CD4-positive, alpha-beta T cell (primary cell): ENCODE measurements around the gene TEX29. TPM values are rescaled to one million over a fixed set of nuclear protein-coding genes. Genes with fewer than 3 reads are reported as not detected.

Source experiments
- ATAC-seq: fragments of 200-7000 bp; cut with Tn5 transposase; one replicate; pipeline ENCODE4 v1.10.0; 2022; ENCODE audit warnings: mild to moderate bottlenecking; ENCODE audit not compliant: poor library complexity
- CTCF ChIA-PET: fragments of 350-600 bp; sonication (Branson Sonifier 250); formaldehyde crosslinking; loops from one replicate; lab custom pipeline; 2021; ENCODE audit warnings: antibody characterized with exemption, inconsistent platforms; lab: Charles Lee
- POLR2A ChIA-PET: fragments of 350-600 bp; sonication (Branson Sonifier 250); formaldehyde crosslinking; loops from one replicate; lab custom pipeline; 2021; ENCODE audit warnings: antibody characterized with exemption, inconsistent platforms; lab: Charles Lee
- DNase-seq, 14 experiments: peaks; one replicate each; pipeline ENCODE4 v3.0.0-alpha.2; 2013 to 2020; ENCODE audit warnings: mixed read lengths in 2 of 14
- H3K27ac ChIP-seq, 2 donors: one replicate each; pipeline versions ENCODE4 v1.5.1 to v1.7.0; 2013; ENCODE audit warnings: low read length in 2 of 2, low read depth in 1 of 2, mild to moderate bottlenecking in 1 of 2
- H3K27me3 ChIP-seq, 2 experiments: 1 replicate in 1 of 2; 2 replicates in 1 of 2; pipeline versions ENCODE4 v1.6.1 to v1.7.0; 2013; ENCODE audit warnings: low read length in 2 of 2, control low read depth in 1 of 2, mild to moderate bottlenecking in 1 of 2, moderate library complexity in 1 of 2; ENCODE audit not compliant: insufficient read depth in 2 of 2, control insufficient read depth in 1 of 2
- H3K36me3 ChIP-seq: one replicate; pipeline ENCODE4 v1.6.1; 2013; ENCODE audit warnings: low read length, control low read depth; ENCODE audit not compliant: insufficient read depth
- H3K4me1 ChIP-seq: one replicate; pipeline ENCODE4 v1.6.1; 2013; ENCODE audit warnings: low read length, control low read depth; ENCODE audit not compliant: insufficient read depth
- H3K4me3 ChIP-seq: one replicate; pipeline ENCODE4 v1.5.1; 2013; ENCODE audit warnings: mild to moderate bottlenecking, low read length, moderate library complexity
- H3K9me3 ChIP-seq, 2 experiments: 1 replicate in 1 of 2; 2 replicates in 1 of 2; pipeline versions ENCODE4 v1.6.1 to v1.7.0; 2013; ENCODE audit warnings: low read length in 2 of 2, mild to moderate bottlenecking in 2 of 2, control low read depth in 1 of 2, moderate library complexity in 1 of 2; ENCODE audit not compliant: control insufficient read depth in 1 of 2, insufficient read depth in 1 of 2
- H3K27ac Mint-ChIP-seq: one replicate; pipeline ENCODE4 v1.8.0; 2020; ENCODE audit warnings: mixed read lengths
- H3K27me3 Mint-ChIP-seq: one replicate; pipeline ENCODE4 v1.8.0; 2021; ENCODE audit warnings: mixed read lengths
- H3K36me3 Mint-ChIP-seq: one replicate; pipeline ENCODE4 v1.8.0; 2021; ENCODE audit warnings: low read depth, mixed read lengths
- H3K4me1 Mint-ChIP-seq: one replicate; pipeline ENCODE4 v1.8.0; 2021; ENCODE audit warnings: low read depth, mixed read lengths
- H3K4me3 Mint-ChIP-seq: one replicate; pipeline ENCODE4 v1.8.0; 2020; ENCODE audit warnings: mild to moderate bottlenecking, mixed read lengths
- H3K9me3 Mint-ChIP-seq: one replicate; pipeline ENCODE4 v1.8.0; 2020; ENCODE audit warnings: mixed read lengths
- intact Hi-C, 2 experiments: fragments of 100-400 bp; cut with DNase I in 1 of 2; cut with micrococcal nuclease in 1 of 2; formaldehyde crosslinking; loops; one replicate each; pipeline versions ENCODE4 v1.15.1 to v1.9.0; 2023 to 2025; cut with DNase I, micrococcal nuclease
- total RNA-seq, 174 experiments: library from RNA in 2 of 174; stranded (reverse) in 2 of 174; gene quantifications; one replicate each; pipeline ENCODE4 v1.2.3 and lab custom pipeline; 2021 to 2026
- TF ChIP-seq, protein P1 (sequence below): fragments of 200-600 bp; IDR thresholded peaks from one replicate; pipeline ENCODE4 v1.8.0; 2022; ENCODE audit warnings: antibody characterized with exemption, mild to moderate bottlenecking

The TEX29 gene
- total RNA-seq, 2 experiments from 2014 or later: 0.52 to 1.0 TPM

- no peak overlapping the region for H3K27ac ChIP-seq
- peaks cover 97% of the 10 kb centered on the region for H3K36me3 Mint-ChIP-seq
- H3K27me3 ChIP-seq: no peaks in the 10 kb centered on the region
- ATAC-seq (no peak), DNase-seq (no peak)
- no peak overlapping the region for H3K27ac Mint-ChIP-seq
- H3K27me3 Mint-ChIP-seq: no peaks in the 10 kb centered on the region
- H3K36me3 ChIP-seq: peaks cover 90% of the 10 kb centered on the region
- no peaks in the 10 kb centered on the region for H3K9me3 ChIP-seq
- no peaks in the 10 kb centered on the region for H3K9me3 Mint-ChIP-seq
- no peak overlapping the region for H3K4me3 ChIP-seq
- intact Hi-C loops: no loop called here
- H3K4me3 Mint-ChIP-seq: no peak overlapping the region
- no peaks in the 10 kb centered on the region for H3K4me1 ChIP-seq
- TF ChIP-seq, protein P1, sequence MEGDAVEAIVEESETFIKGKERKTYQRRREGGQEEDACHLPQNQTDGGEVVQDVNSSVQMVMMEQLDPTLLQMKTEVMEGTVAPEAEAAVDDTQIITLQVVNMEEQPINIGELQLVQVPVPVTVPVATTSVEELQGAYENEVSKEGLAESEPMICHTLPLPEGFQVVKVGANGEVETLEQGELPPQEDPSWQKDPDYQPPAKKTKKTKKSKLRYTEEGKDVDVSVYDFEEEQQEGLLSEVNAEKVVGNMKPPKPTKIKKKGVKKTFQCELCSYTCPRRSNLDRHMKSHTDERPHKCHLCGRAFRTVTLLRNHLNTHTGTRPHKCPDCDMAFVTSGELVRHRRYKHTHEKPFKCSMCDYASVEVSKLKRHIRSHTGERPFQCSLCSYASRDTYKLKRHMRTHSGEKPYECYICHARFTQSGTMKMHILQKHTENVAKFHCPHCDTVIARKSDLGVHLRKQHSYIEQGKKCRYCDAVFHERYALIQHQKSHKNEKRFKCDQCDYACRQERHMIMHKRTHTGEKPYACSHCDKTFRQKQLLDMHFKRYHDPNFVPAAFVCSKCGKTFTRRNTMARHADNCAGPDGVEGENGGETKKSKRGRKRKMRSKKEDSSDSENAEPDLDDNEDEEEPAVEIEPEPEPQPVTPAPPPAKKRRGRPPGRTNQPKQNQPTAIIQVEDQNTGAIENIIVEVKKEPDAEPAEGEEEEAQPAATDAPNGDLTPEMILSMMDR: no peak
- no peaks in the 10 kb centered on the region for H3K4me1 Mint-ChIP-seq
- POLR2A ChIA-PET: no interaction called here
- CTCF ChIA-PET: no interaction called here
Observed at GRCh38 chr13:111281751-111282311, 38.6 kb upstream of the TEX29 start.

GRCh38 chr13:111282425-111282824 is 38.0 kb upstream of the TEX29 start:
- no peak overlapping the region for H3K27ac ChIP-seq
- Mint-ChIP-seq H3K27ac (no peak overlapping the region), H3K27me3 (no peaks in the 10 kb centered on the region), H3K36me3 (peaks cover 97% of the 10 kb centered on the region), H3K9me3 (no peaks in the 10 kb centered on the region), H3K4me1 (no peaks in the 10 kb centered on the region), H3K4me3 (no peak overlapping the region)
- no peak for ATAC-seq
- H3K4me3 ChIP-seq: no peak overlapping the region
- intact Hi-C loops: no loop called here
- TF ChIP-seq, protein P1: no peak
- POLR2A ChIA-PET: no interaction called here
- CTCF ChIA-PET: no interaction called here
- no peaks in the 10 kb centered on the region for H3K27me3 ChIP-seq
- H3K36me3 ChIP-seq: peaks cover 92% of the 10 kb centered on the region
- H3K4me1 ChIP-seq: no peaks in the 10 kb centered on the region
- H3K9me3 ChIP-seq: no peaks in the 10 kb centered on the region
- no peak for DNase-seq

- no peaks in the 10 kb centered on the region for H3K9me3 Mint-ChIP-seq
- TF ChIP-seq, protein P1: no peak
- no peaks in the 10 kb centered on the region for H3K27me3 Mint-ChIP-seq
- intact Hi-C loops: no loop called here
- no peak overlapping the region for H3K4me3 Mint-ChIP-seq
- H3K27ac Mint-ChIP-seq: no peak overlapping the region
- ChIA-PET POLR2A (no interaction called here), CTCF (no interaction called here)
- H3K36me3 Mint-ChIP-seq: peaks cover 97% of the 10 kb centered on the region
- no peaks in the 10 kb centered on the region for H3K27me3 ChIP-seq
- H3K4me1 ChIP-seq: no peaks in the 10 kb centered on the region
- ATAC-seq (no peak), DNase-seq (no peak)
- H3K9me3 ChIP-seq: no peaks in the 10 kb centered on the region
- no peak overlapping the region for H3K4me3 ChIP-seq
- peaks cover 92% of the 10 kb centered on the region for H3K36me3 ChIP-seq
- no peaks in the 10 kb centered on the region for H3K4me1 Mint-ChIP-seq
- H3K27ac ChIP-seq: no peak overlapping the region
Observed at GRCh38 chr13:111282997-111283396, 37.4 kb upstream of the TEX29 start.
